Measurements from ENCODE around the gene TBX1.

The TBX1 gene

DNA sequence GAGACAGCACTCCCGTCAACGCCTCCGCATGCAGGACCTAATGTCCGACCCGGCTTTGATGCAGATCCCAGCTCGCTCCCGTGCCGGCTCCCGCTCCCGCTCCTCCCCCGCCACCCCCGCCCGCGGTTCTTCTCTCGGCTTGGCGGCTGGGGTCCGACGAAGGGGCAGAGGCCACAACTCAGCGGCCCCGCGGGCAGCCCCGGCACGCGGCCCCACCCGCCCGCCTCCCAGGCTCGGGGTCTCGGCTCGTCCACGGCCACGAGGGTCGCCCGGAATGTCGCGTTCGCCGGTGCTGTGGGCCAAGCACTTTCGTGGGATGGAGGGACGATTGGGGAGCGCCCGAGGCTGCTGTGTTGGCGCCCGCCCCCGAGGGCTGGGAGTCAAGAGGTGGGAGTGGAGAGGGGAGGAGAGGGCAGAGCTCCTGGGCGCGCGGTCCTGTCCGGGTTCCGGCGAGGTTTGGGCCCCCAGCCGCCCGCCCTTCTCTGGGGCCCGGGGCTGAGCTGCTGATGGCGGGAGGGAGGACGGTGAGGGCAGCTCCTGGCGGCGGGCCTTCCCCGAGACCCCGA lies 5.3 kb upstream of the TBX1 start:
- no peak for DNase-seq

- DNase-seq = no peak
These were observed 4.8 kb upstream of the TBX1 start for GRCh38 chr22:19755722-19756287.

- DNase-seq = peak; percentile 47 to 53
These were observed 4.1 kb upstream of the TBX1 start for GRCh38 chr22:19756288-19757128.

DNA sequence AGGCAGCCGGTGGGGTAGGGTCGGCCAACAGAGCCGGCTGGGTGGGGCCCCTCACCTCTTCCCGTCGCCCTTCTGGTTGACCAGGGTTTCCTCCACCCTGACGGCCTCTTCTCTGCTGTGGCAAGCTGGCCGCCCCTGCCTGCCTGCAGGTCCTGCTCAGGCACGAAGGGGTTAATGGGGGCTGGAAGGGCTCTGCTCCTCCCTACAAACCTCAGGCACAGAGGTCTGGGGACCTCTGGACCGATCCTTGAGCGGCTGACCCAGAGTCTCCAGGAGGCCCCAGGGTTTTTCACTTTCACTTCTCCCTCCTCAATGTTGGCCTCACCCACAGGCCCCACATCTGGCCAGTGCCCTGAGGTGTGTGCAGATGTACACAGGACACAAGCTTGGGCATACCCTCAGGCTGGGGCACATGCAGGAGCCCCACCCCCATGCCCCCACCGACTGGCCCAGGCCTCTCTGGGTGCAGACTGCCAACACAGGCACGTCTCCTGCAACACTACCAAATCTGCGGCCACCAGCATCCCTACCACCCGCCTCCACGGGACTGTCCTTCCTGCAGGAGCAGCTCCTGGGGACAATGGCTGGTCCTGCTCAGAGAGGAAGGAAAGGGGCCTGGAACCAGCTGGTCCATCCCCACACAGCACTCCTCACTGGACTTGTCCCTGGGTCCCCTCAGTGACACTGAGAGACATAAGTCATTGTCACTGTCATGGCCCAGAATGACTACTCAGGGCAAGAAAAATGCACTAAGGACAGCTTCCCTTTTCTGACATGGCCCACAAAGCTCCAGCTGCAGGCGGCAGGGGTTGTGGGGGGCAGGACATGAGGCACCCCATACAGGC lies 3.2 kb upstream of the TBX1 start:
- DNase-seq = no peak

DNA sequence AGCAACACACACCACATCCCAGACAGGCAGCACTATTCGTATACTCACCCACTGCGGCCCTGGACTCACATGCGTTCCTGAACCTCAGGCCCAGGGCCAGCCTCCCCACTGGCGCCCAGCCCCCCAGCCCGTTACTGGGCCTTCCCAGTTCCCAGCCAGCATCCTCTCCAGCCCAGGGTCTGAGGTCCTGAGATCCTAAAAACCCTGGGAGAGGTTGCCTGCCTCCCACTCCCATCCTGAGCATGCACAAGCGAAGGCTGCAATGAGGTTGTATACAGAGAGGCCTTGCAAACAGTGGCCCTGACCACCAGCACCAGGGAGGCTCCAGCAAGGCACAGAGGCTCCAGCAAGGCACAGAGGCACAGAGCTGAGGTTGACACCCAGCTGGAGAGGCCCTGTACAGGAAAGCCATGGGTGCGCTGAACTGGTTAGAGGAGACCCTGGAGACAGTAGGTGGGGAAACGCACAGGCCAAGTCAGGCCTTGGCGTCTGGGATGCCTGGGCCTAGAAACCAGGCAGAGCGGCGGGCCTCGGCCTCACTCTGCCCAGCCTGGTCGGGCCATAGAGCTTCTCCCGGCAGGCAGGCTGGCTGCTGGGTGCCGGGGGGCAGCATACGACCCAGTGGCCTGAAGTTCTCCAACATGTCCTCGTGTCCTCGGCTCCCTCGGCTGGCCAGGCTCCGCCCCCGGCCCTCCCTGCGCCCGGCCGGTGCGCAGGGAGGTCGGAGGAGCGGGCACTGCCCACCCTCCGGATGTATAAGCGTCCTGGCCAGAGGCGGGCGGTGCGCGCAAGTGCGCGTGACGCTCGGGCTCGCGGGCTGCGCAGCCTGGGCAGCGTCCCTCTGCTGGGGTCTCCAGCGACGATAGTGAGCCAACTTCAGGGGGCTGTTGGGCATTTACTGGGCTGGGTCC lies 2.3 kb upstream of the TBX1 start:
- DNase-seq = no peak

DNA sequence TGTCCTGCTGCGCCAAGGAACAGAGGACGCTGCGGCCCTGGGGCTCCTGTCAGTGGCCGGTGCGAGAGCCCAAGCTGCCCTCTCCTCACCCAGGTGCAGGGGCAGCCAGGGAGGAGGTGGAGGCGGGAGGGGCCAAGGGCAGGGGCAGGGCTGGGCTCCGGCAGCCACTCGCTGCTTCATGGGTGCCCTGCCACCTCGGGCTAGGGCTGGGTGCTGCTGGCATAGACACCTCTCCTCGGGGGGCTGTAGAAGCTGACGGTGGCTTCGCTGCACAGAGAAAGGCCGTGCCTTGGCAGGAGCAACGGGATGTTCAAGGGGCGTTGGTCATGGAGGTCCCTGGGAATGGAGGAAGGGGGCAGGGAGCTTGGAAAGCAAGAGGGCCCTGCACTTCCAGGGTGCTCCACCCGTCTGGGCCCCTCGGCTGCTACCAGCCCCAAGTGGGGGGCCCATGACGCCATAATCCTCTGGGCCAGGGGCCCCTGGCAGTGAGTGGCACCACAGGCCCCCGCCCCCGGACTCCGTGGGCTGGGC lies 1.6 kb upstream of the TBX1 start:
- DNase-seq = no peak

GRCh38 chr22:19759427-19760057 lies 1.0 kb upstream of the TBX1 start:
- no peak for DNase-seq

GRCh38 chr22:19760951-19761724 lies 560 bp downstream of the TBX1 start:
- DNase-seq = no peak

- peak in 1 of 2 experiments; percentile 34 for DNase-seq
These were observed 1.4 kb downstream of the TBX1 start for GRCh38 chr22:19761725-19762567.

DNA sequence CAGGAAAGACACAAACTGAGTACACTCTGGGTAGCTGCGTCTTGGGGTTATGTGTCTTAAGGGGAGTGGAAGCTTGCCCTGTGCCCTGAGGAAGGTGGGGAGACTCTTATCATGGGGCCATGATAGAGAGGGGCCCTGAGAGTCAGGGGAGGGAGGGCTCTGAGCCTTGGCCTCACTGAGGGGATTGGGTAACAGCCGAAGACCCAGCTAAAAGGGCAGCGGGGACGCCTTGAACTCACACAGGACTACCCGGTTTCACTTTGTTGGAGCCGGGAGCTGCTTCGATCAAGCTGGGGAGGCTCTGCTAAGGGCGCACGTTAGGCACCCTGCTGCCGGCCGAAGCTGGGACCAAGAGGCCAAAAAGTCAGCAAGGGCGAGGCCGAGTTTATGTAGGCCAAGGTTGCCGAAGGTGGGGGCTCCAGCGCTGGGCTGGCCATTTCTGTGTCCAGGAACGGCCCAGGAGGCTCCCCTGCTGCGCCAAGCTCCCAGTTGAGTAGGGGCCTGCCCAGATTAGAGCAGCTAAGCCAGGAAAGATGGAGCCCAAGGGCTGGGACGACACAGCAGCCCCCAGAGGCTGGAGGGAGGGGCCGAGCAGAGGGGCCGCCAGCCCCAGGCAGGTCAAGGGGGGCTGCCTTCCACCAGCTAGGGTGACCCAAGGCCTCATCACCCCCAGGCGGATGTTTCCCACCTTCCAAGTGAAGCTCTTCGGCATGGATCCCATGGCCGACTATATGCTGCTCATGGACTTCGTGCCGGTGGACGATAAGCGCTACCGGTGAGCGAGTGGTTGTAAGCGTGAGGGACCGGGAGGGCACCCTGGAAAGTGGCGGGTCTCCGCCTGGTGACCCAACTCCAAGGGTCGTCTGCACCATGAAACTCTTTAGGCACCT lies 2.2 kb downstream of the TBX1 start:
- DNase-seq = no peak

DNA sequence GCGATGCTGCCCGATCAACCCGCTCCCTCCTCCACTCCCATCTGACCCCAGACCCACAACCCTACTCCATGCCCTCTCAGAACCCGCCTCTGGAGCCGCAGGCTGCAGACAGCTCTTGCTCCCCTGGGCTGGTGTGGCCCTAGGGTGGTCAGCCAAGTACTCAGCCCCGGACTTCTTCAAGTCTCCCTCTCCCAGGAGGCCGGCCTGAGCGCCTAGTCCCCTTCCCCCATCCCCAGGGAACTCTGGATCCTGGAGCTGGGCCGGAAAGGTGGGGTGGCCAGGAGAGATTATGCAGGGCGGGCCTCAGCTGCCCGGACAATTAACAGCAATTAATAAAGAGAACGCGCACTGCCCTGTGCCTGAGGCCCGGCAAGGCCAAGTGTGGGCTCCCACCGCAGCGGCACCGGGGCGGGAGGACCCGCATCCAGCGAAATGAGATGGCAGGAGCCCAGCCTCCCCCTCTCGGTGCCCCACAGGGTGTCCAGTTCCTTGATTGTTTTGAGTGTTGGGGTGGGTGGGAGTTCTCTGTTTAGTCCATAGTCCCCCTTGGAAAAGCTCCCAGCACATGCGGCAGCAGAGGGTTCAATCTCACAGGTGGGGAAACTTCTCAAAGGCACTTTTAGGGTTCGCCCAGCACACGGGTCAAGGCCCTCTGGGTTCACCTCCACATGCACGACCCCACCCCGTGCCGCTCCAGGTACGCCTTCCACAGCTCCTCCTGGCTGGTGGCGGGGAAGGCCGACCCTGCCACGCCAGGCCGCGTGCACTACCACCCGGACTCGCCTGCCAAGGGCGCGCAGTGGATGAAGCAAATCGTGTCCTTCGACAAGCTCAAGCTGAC lies 3.1 kb downstream of the TBX1 start:
- no peak for DNase-seq

DNA sequence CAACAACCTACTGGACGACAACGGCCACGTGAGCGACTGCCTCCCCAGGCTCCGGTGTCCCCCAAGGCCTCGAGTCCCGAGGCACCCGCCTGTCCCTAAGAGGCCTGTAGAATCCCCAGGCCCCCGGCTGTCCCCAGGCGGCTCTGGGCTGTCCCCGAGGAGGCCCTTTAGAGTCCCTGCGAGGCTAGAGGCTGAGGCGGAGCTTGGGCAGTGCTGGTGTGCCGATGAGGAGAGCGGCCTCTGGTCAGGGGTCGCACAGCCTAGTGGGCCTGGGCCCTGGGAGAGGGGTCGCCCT lies 3.7 kb downstream of the TBX1 start:
- DNase-seq = no peak

- DNase-seq = no peak
These were observed 4.3 kb downstream of the TBX1 start for GRCh38 chr22:19764636-19765476.

DNA sequence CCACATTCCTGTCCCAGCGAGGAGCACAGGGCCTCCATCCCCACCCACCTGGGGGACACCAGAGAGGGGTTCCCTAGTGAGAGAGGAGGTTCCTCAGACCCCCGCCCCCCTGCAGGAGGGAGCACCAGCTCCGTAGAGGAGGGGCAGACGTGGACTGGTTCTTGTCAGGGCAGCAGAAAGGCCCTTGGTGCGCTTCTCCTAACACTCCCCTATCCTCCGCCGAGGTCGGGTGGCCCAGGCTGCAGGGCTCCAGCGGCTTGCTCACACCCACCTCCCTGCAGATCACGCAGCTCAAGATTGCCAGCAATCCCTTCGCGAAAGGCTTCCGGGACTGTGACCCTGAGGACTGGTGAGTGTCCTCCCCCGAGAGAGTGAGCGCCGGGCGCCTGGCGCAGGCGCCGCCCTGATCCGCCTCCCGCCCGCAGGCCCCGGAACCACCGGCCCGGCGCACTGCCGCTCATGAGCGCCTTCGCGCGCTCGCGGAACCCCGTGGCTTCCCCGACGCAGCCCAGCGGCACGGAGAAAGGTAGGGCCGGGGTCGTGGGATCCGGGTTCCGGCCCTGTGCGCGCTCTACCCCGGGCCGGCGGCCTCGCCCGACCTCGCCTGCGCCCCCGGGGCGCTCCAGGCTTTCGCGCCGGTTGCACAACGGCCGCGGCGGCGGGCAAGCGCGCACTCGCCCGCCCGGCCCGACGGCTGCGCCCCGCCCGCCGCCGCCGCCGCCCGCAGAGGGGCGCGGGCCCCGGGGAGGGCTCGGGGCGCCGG lies 5.1 kb downstream of the TBX1 start:
- DNase-seq = no peak

DNA sequence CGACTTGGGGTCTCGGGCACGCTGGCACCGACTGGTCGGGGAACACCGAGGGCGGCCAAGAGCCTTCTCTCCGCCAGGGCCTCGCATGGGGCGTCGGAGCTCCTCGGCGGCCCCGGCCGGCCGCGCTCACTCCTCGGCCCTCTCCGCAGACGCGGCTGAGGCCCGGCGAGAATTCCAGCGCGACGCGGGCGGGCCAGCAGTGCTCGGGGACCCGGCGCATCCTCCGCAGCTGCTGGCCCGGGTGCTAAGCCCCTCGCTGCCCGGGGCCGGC lies 5.6 kb downstream of the TBX1 start:
- no peak for DNase-seq
